ENCODE measurements around the gene FSHR.

DNA sequence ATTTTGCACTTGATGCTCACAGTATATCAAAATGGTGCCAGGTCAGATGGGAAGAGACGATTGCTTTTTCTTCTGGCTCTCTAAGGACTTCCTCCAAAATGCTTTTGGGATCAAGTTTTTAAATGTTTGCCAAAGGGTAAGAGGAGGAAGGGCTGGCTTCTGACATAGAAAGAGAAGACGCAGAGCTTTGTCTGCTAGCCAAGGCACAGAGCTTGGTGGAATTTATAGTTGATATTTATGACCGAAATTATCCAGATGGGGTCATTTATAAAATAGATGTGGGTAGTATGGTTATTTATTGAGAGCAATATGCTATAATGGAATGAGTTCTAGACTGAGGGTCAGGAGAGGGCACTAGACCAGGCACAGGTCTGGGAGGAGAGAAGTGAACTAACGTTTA is 193.3 kb downstream of the FSHR start:
- no peak for TF ChIP-seq POLR2A (IDR thresholded peaks at IDR 0.05)
- TF ChIP-seq, protein P1, sequence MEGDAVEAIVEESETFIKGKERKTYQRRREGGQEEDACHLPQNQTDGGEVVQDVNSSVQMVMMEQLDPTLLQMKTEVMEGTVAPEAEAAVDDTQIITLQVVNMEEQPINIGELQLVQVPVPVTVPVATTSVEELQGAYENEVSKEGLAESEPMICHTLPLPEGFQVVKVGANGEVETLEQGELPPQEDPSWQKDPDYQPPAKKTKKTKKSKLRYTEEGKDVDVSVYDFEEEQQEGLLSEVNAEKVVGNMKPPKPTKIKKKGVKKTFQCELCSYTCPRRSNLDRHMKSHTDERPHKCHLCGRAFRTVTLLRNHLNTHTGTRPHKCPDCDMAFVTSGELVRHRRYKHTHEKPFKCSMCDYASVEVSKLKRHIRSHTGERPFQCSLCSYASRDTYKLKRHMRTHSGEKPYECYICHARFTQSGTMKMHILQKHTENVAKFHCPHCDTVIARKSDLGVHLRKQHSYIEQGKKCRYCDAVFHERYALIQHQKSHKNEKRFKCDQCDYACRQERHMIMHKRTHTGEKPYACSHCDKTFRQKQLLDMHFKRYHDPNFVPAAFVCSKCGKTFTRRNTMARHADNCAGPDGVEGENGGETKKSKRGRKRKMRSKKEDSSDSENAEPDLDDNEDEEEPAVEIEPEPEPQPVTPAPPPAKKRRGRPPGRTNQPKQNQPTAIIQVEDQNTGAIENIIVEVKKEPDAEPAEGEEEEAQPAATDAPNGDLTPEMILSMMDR (IDR thresholded peaks at IDR 0.05), result no peak
- TF ChIP-seq EP300 (IDR thresholded peaks at IDR 0.05), result no peak
